Fibroblast of mammary gland (primary cell): ENCODE results near the gene PEX5.

Experiments
- DNase-seq: peaks from one replicate; pipeline ENCODE4 v3.0.0-alpha.2; 2010; ENCODE audit warnings: low read depth
- H3K4me3 ChIP-seq: 2 replicates; pipeline ENCODE4 v1.5.1; 2011; ENCODE audit warnings: low read depth, mild to moderate bottlenecking, low read length, moderate library complexity; ENCODE audit not compliant: control insufficient read depth
- CTCF ChIP-seq: conservative IDR thresholded peaks from 2 replicates; pipeline ENCODE4 v1.5.1; 2011; ENCODE audit warnings: low read depth, low read length, inconsistent platforms; ENCODE audit not compliant: control insufficient read depth, insufficient read depth

Gene PEX5

GRCh38 chr12:7154042-7154441 lies 35.4 kb upstream of the PEX5 start:
- no peak for TF ChIP-seq CTCF
- DNase-seq: no peak
- H3K4me3 ChIP-seq: no peak overlapping the region

GRCh38 chr12:7154901-7155470 lies 34.5 kb upstream of the PEX5 start:
- H3K4me3 ChIP-seq: no peak overlapping the region
- no peak for DNase-seq
- TF ChIP-seq CTCF: no peak

- no peak for TF ChIP-seq CTCF
- no peak for DNase-seq
- no peak overlapping the region for H3K4me3 ChIP-seq
Observed at GRCh38 chr12:7155471-7156034, 33.9 kb upstream of the PEX5 start.

- H3K4me3 ChIP-seq: no peak overlapping the region
- no peak for TF ChIP-seq CTCF
- no peak for DNase-seq
Observed at GRCh38 chr12:7156259-7157197, 33.0 kb upstream of the PEX5 start.

- TF ChIP-seq CTCF: no peak
- no peak for DNase-seq
- no peak overlapping the region for H3K4me3 ChIP-seq
Observed at GRCh38 chr12:7157391-7157790, 32.1 kb upstream of the PEX5 start.

GRCh38 chr12:7158781-7159609 lies 30.5 kb upstream of the PEX5 start:
- no peak for DNase-seq
- no peak for TF ChIP-seq CTCF
- no peak overlapping the region for H3K4me3 ChIP-seq
